OCI-LY7 (cell line): ENCODE results near the gene BCAT1. TPM values are rescaled to one million over a fixed set of nuclear protein-coding genes. Genes with fewer than 3 reads are reported as not detected.

Experiments used
- BruUV-seq: library from RNA; stranded (reverse); fragments of 400-500 nt; replicated peaks from 2 replicates; lab custom pipeline; 2021; lab: Mats Ljungman, UMichigan
- CTCF ChIA-PET: fragments of 300-600 bp; sonication (Branson Sonifier 250); formaldehyde crosslinking; loops from one replicate; lab custom pipeline; 2022; ENCODE audit warnings: antibody characterized with exemption; ENCODE audit not compliant: unreplicated experiment; lab: Charles Lee
- POLR2A ChIA-PET: fragments of 300-600 bp; sonication (Branson Sonifier 250); formaldehyde crosslinking; loops from one replicate; lab custom pipeline; 2022; ENCODE audit warnings: antibody characterized with exemption; lab: Charles Lee
- DNase-seq: peaks from one replicate; pipeline ENCODE4 v3.0.0-alpha.2; 2015; ENCODE audit warnings: low spot score
- H2AFZ ChIP-seq: fragments of 200-600 bp; sonication (generic), shearing (Covaris generic); 2 replicates; pipeline ENCODE4 v1.6.1; 2014; ENCODE audit warnings: mild to moderate bottlenecking, antibody characterized with exemption, low read length, moderate library complexity
- H3K27ac ChIP-seq: fragments of 200-600 bp; sonication (generic); 2 replicates; pipeline ENCODE4 v1.5.1; 2014; ENCODE audit warnings: mixed run types, low read depth, mild to moderate bottlenecking, moderate library complexity, low read length, inconsistent platforms; ENCODE audit not compliant: poor library complexity, severe bottlenecking
- H3K36me3 ChIP-seq: fragments of 200-600 bp; sonication (generic); 2 replicates; pipeline ENCODE4 v1.6.1; 2014; ENCODE audit warnings: mild to moderate bottlenecking, antibody characterized with exemption, low read length, moderate library complexity, mixed read lengths; ENCODE audit not compliant: insufficient read depth
- H3K4me1 ChIP-seq: fragments of 200-600 bp; sonication (generic); 2 replicates; pipeline ENCODE4 v1.5.1; 2014; ENCODE audit warnings: mild to moderate bottlenecking, low read length; ENCODE audit not compliant: insufficient read depth, poor library complexity, severe bottlenecking
- H3K4me2 ChIP-seq: fragments of 200-600 bp; sonication (generic); 2 replicates; pipeline ENCODE4 v1.6.1; 2014; ENCODE audit warnings: mild to moderate bottlenecking, low read length
- H3K4me3 ChIP-seq: fragments of 200-600 bp; sonication (generic); 2 replicates; pipeline ENCODE4 v1.5.1; 2014; ENCODE audit warnings: mild to moderate bottlenecking, low read depth, low read length; ENCODE audit not compliant: poor library complexity, severe bottlenecking
- H3K79me2 ChIP-seq: fragments of 200-600 bp; sonication (generic); 2 replicates; pipeline ENCODE4 v1.6.1; 2016; ENCODE audit warnings: low read depth, mild to moderate bottlenecking, low read length, moderate library complexity, mixed read lengths; ENCODE audit not compliant: insufficient read depth
- H3K9me2 ChIP-seq: fragments of 200-600 bp; sonication (generic); 2 replicates; pipeline ENCODE4 v1.6.1; 2016; ENCODE audit warnings: mild to moderate bottlenecking, low read length, mixed read lengths; ENCODE audit not compliant: insufficient read depth
- H3K9me3 ChIP-seq: fragments of 200-600 bp; sonication (generic); 2 replicates; pipeline ENCODE4 v1.6.1; 2014; ENCODE audit warnings: mild to moderate bottlenecking, mixed run types, low read length, mixed read lengths
- H4K20me1 ChIP-seq: fragments of 200-600 bp; sonication (generic); 2 replicates; pipeline ENCODE4 v1.6.1; 2014; ENCODE audit warnings: mild to moderate bottlenecking, antibody characterized with exemption, low read length, moderate library complexity, mixed read lengths; ENCODE audit not compliant: insufficient read depth
- EZH2phosphoT487 ChIP-seq: fragments of 200-600 bp; sonication (generic); IDR thresholded peaks from 2 replicates; pipeline ENCODE4 v1.6.1; 2018; ENCODE audit warnings: low read depth, borderline replicate concordance, mild to moderate bottlenecking, mixed run types, antibody characterized with exemption, low read length, moderate library complexity, mixed read lengths
- intact Hi-C: fragments of 100-400 bp; cut with micrococcal nuclease; formaldehyde crosslinking; loops from one replicate; pipeline ENCODE4 v1.10.0; 2022; ENCODE audit not compliant: unreplicated experiment
- total RNA-seq, 2 experiments: library from RNA; depleted of rRNA in 1 of 2; stranded (reverse); fragments of >200 nt in 1 of 2; shearing (Covaris generic) in 1 of 2; gene quantifications; 2 replicates each; pipeline ENCODE4 v1.2.3, GENCODE V29; 2014 to 2022
- TF ChIP-seq, protein P1 (sequence below): fragments of 200-600 bp; sonication (generic); conservative IDR thresholded peaks from 2 replicates; pipeline ENCODE4 v1.5.1; 2014; ENCODE audit warnings: mild to moderate bottlenecking, antibody characterized with exemption, low read length, moderate library complexity, mixed read lengths

The BCAT1 gene
- total RNA-seq, 2 experiments from 2014 or later, result 121 to 207 TPM

DNA sequence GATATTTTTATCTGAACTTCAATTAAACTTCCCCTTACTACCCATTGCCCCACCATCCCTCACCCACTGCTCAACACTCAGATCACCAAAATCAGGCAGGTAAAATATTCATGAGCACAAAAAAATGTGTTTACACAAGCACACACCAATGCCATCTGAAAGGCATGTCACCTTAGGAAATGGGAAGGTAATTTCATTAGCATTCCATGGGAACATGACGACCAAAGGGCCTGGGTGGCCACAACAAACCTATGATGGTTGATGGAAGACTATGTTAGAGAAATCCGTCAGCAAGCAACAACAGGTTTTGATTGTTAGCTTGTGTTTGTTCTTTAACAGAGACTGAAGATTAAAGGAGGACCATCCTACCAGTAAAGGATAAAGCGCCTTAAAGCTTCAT is 97.6 kb downstream of the BCAT1 start:
- Histone ChIP-seq H3K4me2 (no peak overlapping the region), H3K27ac (no peak overlapping the region), H3K79me2 (no peaks in the 10 kb centered on the region), H3K4me1 (peaks cover 8% of the 10 kb centered on the region), H3K36me3 (peaks cover 47% of the 10 kb centered on the region), H2AFZ (no peak overlapping the region), H3K9me2 (no peaks in the 10 kb centered on the region), H3K9me3 (no peaks in the 10 kb centered on the region), H3K4me3 (no peak overlapping the region), H4K20me1 (no peaks in the 10 kb centered on the region)
- intact Hi-C loops, result loop anchor here (5.0 kb wide), 1 partner anchor 296 kb away; no protein-coding TSS in a partner anchor
- DNase-seq, result no peak
- POLR2A ChIA-PET, result interaction anchor here (1.1 kb wide), 1 partner anchor 96 kb away, joined by 3 read pairs; no protein-coding TSS in a partner anchor
- BruUV-seq, result no TSS peak
- CTCF ChIA-PET, result no interaction called here
- TF ChIP-seq, protein P1, sequence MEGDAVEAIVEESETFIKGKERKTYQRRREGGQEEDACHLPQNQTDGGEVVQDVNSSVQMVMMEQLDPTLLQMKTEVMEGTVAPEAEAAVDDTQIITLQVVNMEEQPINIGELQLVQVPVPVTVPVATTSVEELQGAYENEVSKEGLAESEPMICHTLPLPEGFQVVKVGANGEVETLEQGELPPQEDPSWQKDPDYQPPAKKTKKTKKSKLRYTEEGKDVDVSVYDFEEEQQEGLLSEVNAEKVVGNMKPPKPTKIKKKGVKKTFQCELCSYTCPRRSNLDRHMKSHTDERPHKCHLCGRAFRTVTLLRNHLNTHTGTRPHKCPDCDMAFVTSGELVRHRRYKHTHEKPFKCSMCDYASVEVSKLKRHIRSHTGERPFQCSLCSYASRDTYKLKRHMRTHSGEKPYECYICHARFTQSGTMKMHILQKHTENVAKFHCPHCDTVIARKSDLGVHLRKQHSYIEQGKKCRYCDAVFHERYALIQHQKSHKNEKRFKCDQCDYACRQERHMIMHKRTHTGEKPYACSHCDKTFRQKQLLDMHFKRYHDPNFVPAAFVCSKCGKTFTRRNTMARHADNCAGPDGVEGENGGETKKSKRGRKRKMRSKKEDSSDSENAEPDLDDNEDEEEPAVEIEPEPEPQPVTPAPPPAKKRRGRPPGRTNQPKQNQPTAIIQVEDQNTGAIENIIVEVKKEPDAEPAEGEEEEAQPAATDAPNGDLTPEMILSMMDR, result no peak
- TF ChIP-seq EZH2phosphoT487, result no peak

DNA sequence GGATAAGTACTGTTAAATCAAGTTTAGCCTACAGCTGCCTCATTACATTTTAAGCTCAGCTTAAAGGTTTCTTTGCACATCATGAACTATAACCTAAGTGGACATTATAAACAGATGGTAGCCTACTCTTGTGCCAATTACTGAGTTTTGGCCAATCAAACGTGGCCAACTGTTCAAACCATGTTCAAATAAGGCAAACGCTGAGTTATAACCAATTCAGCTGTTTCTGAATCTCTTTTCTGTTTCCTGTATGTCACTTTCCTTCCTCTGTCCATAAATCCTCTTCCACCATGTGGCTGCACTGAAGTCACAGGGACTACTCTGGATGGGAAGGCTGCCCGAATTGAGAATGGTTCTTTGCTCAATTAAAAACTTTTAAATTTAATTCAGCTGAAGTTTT is 98.4 kb downstream of the BCAT1 start:
- ChIA-PET POLR2A (interaction anchor here (0.7 to 1.1 kb wide), 2 partner anchors 36 to 97 kb away, joined by 3 read pairs; no protein-coding TSS in a partner anchor), CTCF (no interaction called here)
- Histone ChIP-seq H4K20me1 (no peaks in the 10 kb centered on the region), H2AFZ (no peak overlapping the region), H3K4me3 (no peak overlapping the region), H3K27ac (no peak overlapping the region), H3K4me2 (no peak overlapping the region), H3K9me2 (no peaks in the 10 kb centered on the region), H3K79me2 (no peaks in the 10 kb centered on the region), H3K9me3 (no peaks in the 10 kb centered on the region), H3K36me3 (peaks cover 49% of the 10 kb centered on the region), H3K4me1 (peaks cover 8% of the 10 kb centered on the region)
- BruUV-seq, result no TSS peak
- TF ChIP-seq EZH2phosphoT487, result no peak
- TF ChIP-seq, protein P1, result no peak
- DNase-seq, result no peak
- intact Hi-C loops, result loop anchor here (5.0 kb wide), 1 partner anchor 297 kb away; no protein-coding TSS in a partner anchor

DNA sequence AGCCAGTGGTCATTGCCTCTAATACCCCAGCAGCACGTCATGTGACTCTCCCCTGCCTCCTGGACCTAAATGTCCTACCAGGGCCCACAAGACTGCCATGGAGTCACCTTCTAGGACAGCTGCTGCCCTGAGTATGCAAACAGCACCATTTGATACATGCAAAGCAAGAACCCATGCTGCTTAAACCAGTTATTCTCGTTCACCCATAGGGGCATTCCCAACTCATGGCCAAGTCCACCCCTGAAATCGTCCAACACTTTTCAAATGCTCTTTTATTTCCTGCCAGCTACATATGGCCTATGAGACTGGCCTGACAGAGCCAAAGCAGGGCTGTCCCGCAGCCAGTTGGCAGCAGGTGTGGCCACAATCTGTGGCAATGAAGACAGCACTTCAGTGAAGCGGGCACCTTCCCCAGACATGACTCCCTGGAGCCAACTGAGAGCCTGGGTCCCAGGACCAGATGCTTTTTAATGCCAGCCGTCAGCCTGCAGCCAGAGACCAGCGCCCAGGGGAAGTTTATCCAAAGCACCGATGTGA is 99.9 kb downstream of the BCAT1 start:
- Histone ChIP-seq H3K79me2 (no peaks in the 10 kb centered on the region), H3K9me3 (no peaks in the 10 kb centered on the region), H3K27ac (no peak overlapping the region), H3K9me2 (no peaks in the 10 kb centered on the region), H4K20me1 (no peaks in the 10 kb centered on the region), H3K4me3 (no peak overlapping the region), H2AFZ (no peak overlapping the region), H3K36me3 (peaks cover 51% of the 10 kb centered on the region), H3K4me1 (peaks cover 8% of the 10 kb centered on the region), H3K4me2 (no peak overlapping the region)
- POLR2A ChIA-PET, result no interaction called here
- no TSS peak for BruUV-seq
- DNase-seq, result no peak
- intact Hi-C loops, result no loop called here
- TF ChIP-seq, protein P1, result no peak
- TF ChIP-seq EZH2phosphoT487, result no peak
- CTCF ChIA-PET, result no interaction called here
